Lower leg skin (tissue), 3 donors: ENCODE results near the gene PHKG2.

Experiments
- POLR2A ChIP-seq, 2 donors: fragments of 450-650 bp; IDR thresholded peaks; one replicate each; pipeline ENCODE4 v1.6.1; 2016 to 2017; ENCODE audit warnings: antibody characterized with exemption in 2 of 2, mild to moderate bottlenecking in 1 of 2, moderate library complexity in 1 of 2
- TF ChIP-seq, protein P1 (sequence below), 3 donors: fragments of 450-650 bp; IDR thresholded peaks; one replicate each; pipeline ENCODE4 v1.5.1; 2016; ENCODE audit warnings: antibody characterized with exemption in 3 of 3, mild to moderate bottlenecking in 3 of 3, moderate library complexity in 2 of 3

DNA sequence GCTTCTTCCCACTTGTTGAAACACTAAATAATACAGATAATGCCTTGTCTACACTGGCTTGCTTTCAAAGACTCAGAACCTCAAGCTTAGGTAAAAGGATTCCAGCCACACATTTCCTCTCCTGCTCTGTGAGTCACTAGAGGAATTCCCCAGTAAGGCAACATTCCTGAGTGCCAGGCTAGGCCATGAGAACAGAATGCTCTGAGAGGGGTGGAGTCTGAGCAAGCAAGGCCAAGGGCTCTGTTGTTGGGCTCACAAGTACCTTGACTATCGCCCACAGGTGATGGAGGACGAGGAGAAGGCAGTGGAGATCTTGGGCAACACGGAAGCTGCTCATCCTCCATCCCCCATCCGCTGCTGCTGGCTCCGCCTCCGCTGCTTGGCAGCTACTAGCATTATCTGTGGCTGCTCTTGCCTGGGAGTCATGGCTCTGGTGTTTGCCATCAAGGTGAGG is 6.7 kb upstream of the PHKG2 start:
- TF ChIP-seq, protein P1, sequence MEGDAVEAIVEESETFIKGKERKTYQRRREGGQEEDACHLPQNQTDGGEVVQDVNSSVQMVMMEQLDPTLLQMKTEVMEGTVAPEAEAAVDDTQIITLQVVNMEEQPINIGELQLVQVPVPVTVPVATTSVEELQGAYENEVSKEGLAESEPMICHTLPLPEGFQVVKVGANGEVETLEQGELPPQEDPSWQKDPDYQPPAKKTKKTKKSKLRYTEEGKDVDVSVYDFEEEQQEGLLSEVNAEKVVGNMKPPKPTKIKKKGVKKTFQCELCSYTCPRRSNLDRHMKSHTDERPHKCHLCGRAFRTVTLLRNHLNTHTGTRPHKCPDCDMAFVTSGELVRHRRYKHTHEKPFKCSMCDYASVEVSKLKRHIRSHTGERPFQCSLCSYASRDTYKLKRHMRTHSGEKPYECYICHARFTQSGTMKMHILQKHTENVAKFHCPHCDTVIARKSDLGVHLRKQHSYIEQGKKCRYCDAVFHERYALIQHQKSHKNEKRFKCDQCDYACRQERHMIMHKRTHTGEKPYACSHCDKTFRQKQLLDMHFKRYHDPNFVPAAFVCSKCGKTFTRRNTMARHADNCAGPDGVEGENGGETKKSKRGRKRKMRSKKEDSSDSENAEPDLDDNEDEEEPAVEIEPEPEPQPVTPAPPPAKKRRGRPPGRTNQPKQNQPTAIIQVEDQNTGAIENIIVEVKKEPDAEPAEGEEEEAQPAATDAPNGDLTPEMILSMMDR (IDR thresholded peaks at IDR 0.05): no peak
- no peak for TF ChIP-seq POLR2A (IDR thresholded peaks at IDR 0.05)
